GM18909 (cell line): ENCODE results near the gene DGUOK.

Experiments used
- ATAC-seq: cut with Tn5 transposase; IDR thresholded peaks from one replicate; pipeline ENCODE4 v1.9.1; 2021; ENCODE audit warnings: mild to moderate bottlenecking; ENCODE audit not compliant: unreplicated experiment, poor library complexity

DGUOK gene

DNA sequence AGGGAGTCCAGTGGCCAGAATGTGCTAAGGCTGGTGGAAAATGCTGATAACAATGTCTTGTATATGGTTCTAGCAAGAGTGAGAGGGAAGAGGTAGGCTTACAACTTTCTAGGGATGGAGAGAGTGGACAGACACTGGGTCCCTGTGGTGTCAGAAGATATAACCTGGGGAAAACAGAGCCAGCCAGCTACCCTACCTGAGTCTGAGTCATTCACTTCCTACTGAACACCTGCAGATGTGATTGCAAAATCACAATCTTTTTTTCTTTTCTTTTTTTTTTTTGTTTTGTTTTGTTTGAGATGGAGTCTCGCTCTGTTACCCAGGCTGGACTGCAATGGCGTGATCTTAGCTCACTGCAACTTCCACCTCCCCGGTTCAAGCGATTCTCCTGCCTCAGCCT is 65.4 kb downstream of the DGUOK start:
- ATAC-seq, result no peak

DNA sequence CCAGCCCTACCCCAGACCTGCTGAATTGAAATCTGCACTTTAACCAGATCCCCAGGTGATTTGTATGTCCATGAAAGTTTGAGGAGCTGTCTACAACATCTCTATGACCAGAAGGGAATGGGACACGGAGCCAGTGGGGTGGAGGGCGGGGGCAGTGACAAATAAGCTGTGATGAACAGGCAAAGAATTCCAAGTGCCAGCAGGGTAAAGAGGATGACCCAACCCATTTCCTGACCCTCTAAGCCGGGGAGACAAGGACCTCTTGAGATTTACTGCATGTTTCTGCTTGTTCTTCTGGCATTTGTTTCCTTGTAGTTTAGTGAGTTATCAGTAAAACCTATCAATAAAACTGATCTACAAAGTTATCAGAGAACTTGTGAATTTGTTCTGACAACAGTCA is 66.7 kb downstream of the DGUOK start:
- no peak for ATAC-seq

DNA sequence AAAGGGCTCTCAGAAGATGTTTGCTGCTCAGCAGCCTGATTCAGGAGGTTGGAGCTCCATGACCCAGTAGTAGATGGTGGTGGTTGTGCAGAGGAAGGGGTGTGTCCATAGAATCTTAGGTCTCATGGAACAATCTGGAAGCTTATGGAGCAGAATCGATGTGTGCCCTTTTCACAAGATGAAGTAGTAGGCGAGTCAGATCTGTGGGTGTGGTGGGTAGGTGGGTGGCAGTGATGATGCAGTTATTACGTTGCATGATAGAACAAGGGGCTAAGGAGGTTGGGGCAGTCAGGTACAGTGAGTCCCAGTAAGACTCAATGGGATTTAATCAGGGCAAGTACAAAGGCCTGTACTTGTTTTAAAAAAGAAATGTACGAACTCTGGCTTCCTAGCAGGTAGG is 67.1 kb downstream of the DGUOK start:
- ATAC-seq, result no peak

GRCh38 chr2:73994178-73994831 is 67.6 kb downstream of the DGUOK start:
- no peak for ATAC-seq

DNA sequence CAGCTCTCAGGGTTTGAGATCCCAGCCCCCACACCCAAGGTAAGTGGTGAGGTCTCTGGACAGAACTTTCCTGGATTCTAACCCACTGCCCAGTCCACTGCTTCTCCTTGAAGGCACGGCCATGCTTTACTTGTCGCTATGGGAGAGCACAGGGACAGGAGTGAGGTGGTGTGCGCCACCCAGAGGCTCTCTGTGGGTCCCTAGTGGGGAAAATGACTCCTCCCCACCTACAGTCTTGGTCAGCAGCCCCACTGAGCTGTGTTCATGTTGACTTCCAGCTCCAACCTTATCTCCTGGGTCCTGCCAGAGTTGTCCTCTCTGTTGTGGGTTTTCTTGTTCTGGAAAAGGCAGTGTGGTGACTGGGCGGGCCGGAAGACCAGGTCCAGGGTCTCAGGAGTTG is 69.1 kb downstream of the DGUOK start:
- no peak for ATAC-seq

DNA sequence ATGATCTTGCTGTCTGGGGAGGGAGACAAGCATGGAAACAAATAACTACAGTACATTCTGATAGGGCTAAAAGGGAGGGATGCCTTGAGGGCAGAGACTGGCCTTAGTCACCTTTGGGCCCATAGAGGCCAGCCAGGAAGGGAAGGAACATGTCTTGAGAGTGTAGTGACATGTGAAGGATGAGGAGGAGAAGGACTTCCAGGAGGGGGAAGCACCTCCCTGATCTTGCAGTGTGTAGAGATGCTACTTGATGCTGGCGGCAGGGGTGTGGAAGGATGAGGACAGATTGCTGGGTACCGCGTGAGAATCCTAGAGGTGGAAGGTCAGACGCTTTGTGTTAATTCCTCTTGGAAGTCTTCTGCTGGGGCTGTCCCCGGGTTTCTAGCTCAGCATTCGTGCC is 71.1 kb downstream of the DGUOK start:
- no peak for ATAC-seq

GRCh38 chr2:73998451-73998850 is 71.8 kb downstream of the DGUOK start:
- no peak for ATAC-seq

DNA sequence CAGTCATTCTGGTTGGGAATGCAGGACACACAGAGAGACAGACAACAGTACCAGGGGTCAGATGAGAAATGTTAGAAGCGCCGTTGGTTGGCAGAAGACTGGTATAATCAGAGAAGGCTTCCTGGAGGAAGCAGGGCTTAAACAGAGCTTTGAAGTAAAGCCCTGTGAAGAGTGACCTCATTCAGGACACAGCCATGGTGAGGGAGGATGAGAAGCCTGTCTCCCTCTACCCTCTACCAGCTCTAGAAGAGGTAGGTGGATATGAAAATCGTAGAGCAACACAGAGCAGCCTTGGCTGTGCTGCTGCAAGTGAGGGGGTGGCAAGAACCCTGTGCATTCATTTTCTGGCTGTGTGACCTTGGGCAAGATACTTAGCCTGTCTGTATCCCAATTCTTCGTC is 72.3 kb downstream of the DGUOK start:
- ATAC-seq, result no peak

- no peak for ATAC-seq
Observed at GRCh38 chr2:73999881-74000597, 73.4 kb downstream of the DGUOK start.

- ATAC-seq, result no peak
Observed at GRCh38 chr2:74000666-74001065, 74.0 kb downstream of the DGUOK start.

DNA sequence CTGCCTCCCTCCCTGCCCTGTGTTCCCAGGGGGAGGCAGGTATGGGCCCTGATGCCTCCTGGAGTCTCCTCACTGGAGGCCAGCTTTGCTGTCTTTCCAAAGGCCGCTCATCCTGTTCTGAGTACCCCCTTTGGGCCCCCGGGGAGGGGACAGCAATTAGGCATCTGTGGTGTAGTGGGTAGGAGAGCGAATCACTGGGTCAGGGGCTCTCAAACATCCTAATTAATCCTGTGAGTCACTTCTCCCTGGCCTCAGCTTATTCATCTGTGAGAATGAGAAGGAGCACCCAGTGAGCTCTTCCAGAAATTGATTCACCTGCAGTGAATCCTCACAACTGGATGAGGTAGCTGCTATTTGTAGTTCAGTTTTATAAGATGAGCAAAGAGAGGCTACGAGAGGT is 74.4 kb downstream of the DGUOK start:
- no peak for ATAC-seq

DNA sequence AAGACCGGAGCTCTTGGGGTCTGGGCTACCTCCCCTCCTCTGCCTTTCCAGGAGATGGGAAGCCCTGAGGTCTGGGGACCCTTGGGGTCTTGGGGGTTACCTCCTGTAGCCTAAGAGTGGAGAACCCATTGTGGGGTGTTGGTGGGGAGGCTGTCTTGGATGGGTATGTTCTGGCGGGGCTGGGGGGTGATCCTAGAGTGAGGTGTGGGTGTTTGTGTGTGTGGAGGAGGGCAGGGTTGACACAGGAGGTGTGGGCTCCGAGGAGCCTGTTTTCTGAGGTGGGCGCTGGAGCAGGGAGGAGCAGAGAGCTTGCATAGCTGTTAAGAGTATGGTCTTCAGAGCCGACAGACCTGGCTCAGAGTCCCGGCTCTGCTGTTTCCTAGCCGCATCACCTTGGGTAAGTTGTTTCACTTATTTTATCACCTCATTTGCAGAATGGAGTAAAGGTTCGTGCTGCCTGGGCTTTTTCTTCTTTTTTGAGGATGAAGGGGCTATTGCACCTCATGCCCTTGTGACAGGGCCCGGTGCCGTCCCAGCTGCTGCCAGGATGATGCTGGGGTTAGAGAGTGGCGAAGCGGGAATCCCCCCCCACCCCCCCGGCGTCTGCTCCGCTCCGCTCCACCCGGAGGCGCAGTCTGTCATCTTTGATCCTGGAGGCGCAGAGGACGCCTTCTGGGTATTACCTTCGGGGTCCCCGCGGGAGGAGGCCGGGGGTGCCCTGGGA is 75.3 kb downstream of the DGUOK start:
- peak; percentile 46 for ATAC-seq

DNA sequence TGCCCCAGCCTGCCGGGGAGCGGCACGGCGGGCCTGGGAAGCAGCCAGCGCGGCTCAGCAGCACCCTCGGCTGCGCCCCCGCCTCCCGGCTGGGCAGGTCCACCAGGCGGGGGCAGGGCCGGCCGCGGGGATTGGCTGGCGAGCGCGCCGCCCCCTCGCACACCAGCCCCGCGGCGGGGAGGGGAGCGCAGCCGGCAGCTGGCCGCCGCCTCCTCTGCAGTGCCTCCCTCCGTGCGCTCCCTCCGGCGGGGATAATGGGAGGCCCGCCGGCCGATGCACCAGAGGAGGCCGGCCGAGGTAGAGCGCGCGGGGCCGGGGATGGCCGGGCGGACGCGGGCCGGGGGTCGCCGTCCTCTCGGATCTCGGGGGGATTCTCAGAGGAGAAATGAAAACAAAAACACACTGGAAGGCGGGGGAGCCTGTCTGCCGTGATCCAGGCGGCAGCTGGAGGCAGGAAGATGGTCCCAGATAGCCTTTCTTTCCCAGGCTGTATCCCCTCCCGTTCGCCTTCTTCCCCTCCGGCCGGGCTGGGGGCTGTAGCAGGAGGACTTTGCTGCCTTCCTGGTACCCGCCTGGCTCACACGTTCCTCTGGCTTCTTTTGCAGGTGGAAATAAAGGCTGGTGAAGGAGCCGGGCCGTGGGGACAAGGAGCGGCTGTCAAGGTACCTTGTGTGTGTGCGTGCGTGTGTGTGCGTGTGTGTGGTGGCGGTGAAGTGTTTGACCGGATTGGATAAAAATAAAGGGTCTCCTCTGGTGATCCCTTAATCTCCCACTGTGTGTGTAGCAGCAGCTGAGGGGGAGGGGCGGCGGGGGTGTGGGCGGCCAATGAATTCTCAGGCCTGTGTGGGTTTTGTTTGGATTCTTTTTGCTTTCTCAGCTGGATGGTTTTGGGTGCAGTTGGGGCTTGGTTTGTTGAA is 76.1 kb downstream of the DGUOK start:
- peak; percentile 91 for ATAC-seq

- no peak for ATAC-seq
Observed at GRCh38 chr2:74003494-74004211, 77.0 kb downstream of the DGUOK start.

GRCh38 chr2:74004212-74005182 is 77.8 kb downstream of the DGUOK start:
- ATAC-seq, result no peak

DNA sequence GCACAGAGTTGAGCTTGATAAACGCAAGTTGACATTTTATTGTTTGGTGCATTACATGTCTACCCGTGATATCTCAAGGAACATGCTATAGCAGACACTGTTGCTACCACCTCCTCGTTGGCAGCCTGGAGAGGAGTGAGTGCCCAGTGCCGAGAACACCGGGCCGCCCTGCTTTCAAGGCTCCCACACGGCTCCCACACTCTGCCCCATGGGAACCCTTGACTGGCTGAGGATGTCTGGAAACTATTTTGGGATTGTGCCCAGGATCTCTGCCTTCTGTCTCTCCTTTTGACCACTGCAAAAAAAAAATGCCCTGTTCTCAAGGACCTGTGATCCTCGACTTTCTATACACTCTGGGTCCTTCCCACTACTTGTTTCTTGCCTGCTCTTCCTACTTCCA is 79.1 kb downstream of the DGUOK start:
- no peak for ATAC-seq

DNA sequence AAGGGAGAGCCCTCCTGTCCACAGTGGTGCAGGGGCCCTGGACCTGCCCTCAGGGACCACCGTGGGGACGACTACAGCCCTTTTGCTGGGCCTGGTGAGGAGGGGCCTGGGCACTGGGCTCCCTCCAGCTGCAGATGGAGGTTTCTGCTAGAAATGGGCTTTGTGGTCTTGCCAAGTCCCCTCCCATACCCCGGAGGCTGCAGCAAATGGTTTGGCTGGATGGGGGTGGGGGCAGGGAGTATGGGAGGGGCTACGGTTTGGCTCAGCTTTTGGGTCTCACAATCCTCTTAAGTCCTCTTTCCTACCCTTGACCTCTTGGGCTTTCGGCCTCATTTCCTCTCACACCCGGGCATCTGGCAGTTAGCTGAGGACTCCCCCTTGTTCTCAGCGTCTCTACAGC is 79.8 kb downstream of the DGUOK start:
- no peak for ATAC-seq

GRCh38 chr2:74007121-74007520 is 80.4 kb downstream of the DGUOK start:
- no peak for ATAC-seq

- ATAC-seq, result no peak
Observed at GRCh38 chr2:74007711-74008110, 81.0 kb downstream of the DGUOK start.
